OCI-LY7 (cell line): Measurements from ENCODE around the gene ACTG2. TPM values are rescaled to one million over a fixed set of nuclear protein-coding genes. Genes with fewer than 3 reads are reported as not detected.
A peak's percentile ranks its signal among the peaks of the same experiment; 100 is the strongest.

Source experiments
- Bru-seq: library from RNA; stranded (reverse); fragments of 400-500 nt; gene quantifications from one replicate; lab custom pipeline; 2021; lab: Mats Ljungman, UMichigan
- BruChase-seq, 2 experiments: library from RNA; stranded (reverse); fragments of 400-500 nt; gene quantifications; one replicate each; lab custom pipeline; 2021; lab: Mats Ljungman, UMichigan
- BruUV-seq: library from RNA; stranded (reverse); fragments of 400-500 nt; replicated peaks from 2 replicates; lab custom pipeline; 2021; lab: Mats Ljungman, UMichigan
- CTCF ChIA-PET: fragments of 300-600 bp; sonication (Branson Sonifier 250); formaldehyde crosslinking; loops from one replicate; lab custom pipeline; 2022; ENCODE audit warnings: antibody characterized with exemption; ENCODE audit not compliant: unreplicated experiment; lab: Charles Lee
- POLR2A ChIA-PET: fragments of 300-600 bp; sonication (Branson Sonifier 250); formaldehyde crosslinking; loops from one replicate; lab custom pipeline; 2022; ENCODE audit warnings: antibody characterized with exemption; lab: Charles Lee
- DNase-seq: peaks from one replicate; pipeline ENCODE4 v3.0.0-alpha.2; 2015; ENCODE audit warnings: low spot score
- H2AFZ ChIP-seq: fragments of 200-600 bp; sonication (generic), shearing (Covaris generic); 2 replicates; pipeline ENCODE4 v1.6.1; 2014; ENCODE audit warnings: mild to moderate bottlenecking, antibody characterized with exemption, low read length, moderate library complexity
- H3K27ac ChIP-seq: fragments of 200-600 bp; sonication (generic); 2 replicates; pipeline ENCODE4 v1.5.1; 2014; ENCODE audit warnings: mixed run types, low read depth, mild to moderate bottlenecking, moderate library complexity, low read length, inconsistent platforms; ENCODE audit not compliant: poor library complexity, severe bottlenecking
- H3K36me3 ChIP-seq: fragments of 200-600 bp; sonication (generic); 2 replicates; pipeline ENCODE4 v1.6.1; 2014; ENCODE audit warnings: mild to moderate bottlenecking, antibody characterized with exemption, low read length, moderate library complexity, mixed read lengths; ENCODE audit not compliant: insufficient read depth
- H3K4me1 ChIP-seq: fragments of 200-600 bp; sonication (generic); 2 replicates; pipeline ENCODE4 v1.5.1; 2014; ENCODE audit warnings: mild to moderate bottlenecking, low read length; ENCODE audit not compliant: insufficient read depth, poor library complexity, severe bottlenecking
- H3K4me2 ChIP-seq: fragments of 200-600 bp; sonication (generic); 2 replicates; pipeline ENCODE4 v1.6.1; 2014; ENCODE audit warnings: mild to moderate bottlenecking, low read length
- H3K4me3 ChIP-seq: fragments of 200-600 bp; sonication (generic); 2 replicates; pipeline ENCODE4 v1.5.1; 2014; ENCODE audit warnings: mild to moderate bottlenecking, low read depth, low read length; ENCODE audit not compliant: poor library complexity, severe bottlenecking
- H3K79me2 ChIP-seq: fragments of 200-600 bp; sonication (generic); 2 replicates; pipeline ENCODE4 v1.6.1; 2016; ENCODE audit warnings: low read depth, mild to moderate bottlenecking, low read length, moderate library complexity, mixed read lengths; ENCODE audit not compliant: insufficient read depth
- H3K9me2 ChIP-seq: fragments of 200-600 bp; sonication (generic); 2 replicates; pipeline ENCODE4 v1.6.1; 2016; ENCODE audit warnings: mild to moderate bottlenecking, low read length, mixed read lengths; ENCODE audit not compliant: insufficient read depth
- H3K9me3 ChIP-seq: fragments of 200-600 bp; sonication (generic); 2 replicates; pipeline ENCODE4 v1.6.1; 2014; ENCODE audit warnings: mild to moderate bottlenecking, mixed run types, low read length, mixed read lengths
- H4K20me1 ChIP-seq: fragments of 200-600 bp; sonication (generic); 2 replicates; pipeline ENCODE4 v1.6.1; 2014; ENCODE audit warnings: mild to moderate bottlenecking, antibody characterized with exemption, low read length, moderate library complexity, mixed read lengths; ENCODE audit not compliant: insufficient read depth
- CTCF ChIP-seq: fragments of 200-600 bp; sonication (generic); conservative IDR thresholded peaks from 2 replicates; pipeline ENCODE4 v1.5.1; 2014; ENCODE audit warnings: mild to moderate bottlenecking, antibody characterized with exemption, low read length, moderate library complexity, mixed read lengths
- EZH2phosphoT487 ChIP-seq: fragments of 200-600 bp; sonication (generic); IDR thresholded peaks from 2 replicates; pipeline ENCODE4 v1.6.1; 2018; ENCODE audit warnings: low read depth, borderline replicate concordance, mild to moderate bottlenecking, mixed run types, antibody characterized with exemption, low read length, moderate library complexity, mixed read lengths
- intact Hi-C: fragments of 100-400 bp; cut with micrococcal nuclease; formaldehyde crosslinking; loops from one replicate; pipeline ENCODE4 v1.10.0; 2022; ENCODE audit not compliant: unreplicated experiment
- long read RNA-seq: library from polyadenylated mRNA; stranded (forward); transcript quantifications from one replicate; pipeline ENCODE4 v2.0.0, GENCODE V29; 2022
- total RNA-seq, 2 experiments: library from RNA; depleted of rRNA in 1 of 2; stranded (reverse); fragments of >200 nt in 1 of 2; shearing (Covaris generic) in 1 of 2; gene quantifications; 2 replicates each; pipeline ENCODE4 v1.2.3, GENCODE V29; 2014 to 2022

The ACTG2 gene
- total RNA-seq (2014; rRNA removed; shearing (Covaris generic)) (not detected in 2 replicates), total RNA-seq (2022) (not detected in 2 replicates), Bru-seq, nascent RNA (percentile 0 among the genes with signal in this experiment), BruChase-seq, experiment 1, labeled RNA remaining after a 6-hour chase (not detected), BruChase-seq, experiment 2, labeled RNA remaining after a 2-hour chase (not detected)
- long read RNA-seq, result 0 reads

GRCh38 chr2:73892631-73893329 lies at the start of gene ACTG2:
TSS of gene ACTG2 (plus strand) at chr2:73893008. CDS start at chr2:73901312, 8,304 bp downstream.
- Histone ChIP-seq H2AFZ (no peak within 1 kb of the TSS), H3K79me2 (no peaks in the 10 kb centered on the region), H3K36me3 (no peaks in the 10 kb centered on the region), H3K4me2 (no peak within 1 kb of the TSS), H3K4me3 (no peak within 1 kb of the TSS), H3K9me2 (no peaks in the 10 kb centered on the region), H3K27ac (no peak within 1 kb of the TSS), H3K9me3 (no peaks in the 10 kb centered on the region), H4K20me1 (no peaks in the 10 kb centered on the region), H3K4me1 (no peaks in the 10 kb centered on the region)
- no peak for DNase-seq
- ChIA-PET POLR2A (no interaction called here), CTCF (no interaction called here)
- TF ChIP-seq EZH2phosphoT487 (no peak), CTCF (no peak)
- BruUV-seq, result no TSS peak
- intact Hi-C loops, result no loop called here

- no peaks in the 10 kb centered on the region for H3K79me2 ChIP-seq
- ChIA-PET POLR2A (no interaction called here), CTCF (no interaction called here)
- H3K9me2 ChIP-seq, result no peaks in the 10 kb centered on the region
- no peaks in the 10 kb centered on the region for H3K9me3 ChIP-seq
- DNase-seq, result no peak
- peaks cover 85% of the 10 kb centered on the region for H3K36me3 ChIP-seq
- H3K4me2 ChIP-seq, result no peak overlapping the region
- no peaks in the 10 kb centered on the region for H3K4me1 ChIP-seq
- no peak overlapping the region for H3K4me3 ChIP-seq
- no peak for TF ChIP-seq EZH2phosphoT487
- no peak for TF ChIP-seq CTCF
- BruUV-seq, result no TSS peak
- no peaks in the 10 kb centered on the region for H4K20me1 ChIP-seq
- no peak overlapping the region for H3K27ac ChIP-seq
- intact Hi-C loops, result no loop called here
- H2AFZ ChIP-seq, result no peak overlapping the region
Measured at GRCh38 chr2:73844087-73844486, 48.7 kb upstream of the ACTG2 start.

- ChIA-PET CTCF (no interaction called here), POLR2A (interaction anchor here (1.0 kb wide), 1 partner anchor 8 kb away, joined by 5 read pairs; no protein-coding TSS in a partner anchor)
- no peak overlapping the region for H3K4me3 ChIP-seq
- TF ChIP-seq CTCF, result no peak
- TF ChIP-seq EZH2phosphoT487, result no peak
- H2AFZ ChIP-seq, result no peak overlapping the region
- BruUV-seq, result no TSS peak
- no peak overlapping the region for H3K27ac ChIP-seq
- H3K4me2 ChIP-seq, result no peak overlapping the region
- intact Hi-C loops, result no loop called here
- no peak for DNase-seq
- no peaks in the 10 kb centered on the region for H3K9me2 ChIP-seq
- H4K20me1 ChIP-seq, result no peaks in the 10 kb centered on the region
- no peaks in the 10 kb centered on the region for H3K79me2 ChIP-seq
- H3K9me3 ChIP-seq, result no peaks in the 10 kb centered on the region
- no peaks in the 10 kb centered on the region for H3K4me1 ChIP-seq
- H3K36me3 ChIP-seq, result peaks cover 95% of the 10 kb centered on the region
Measured at GRCh38 chr2:73850009-73850408, 42.8 kb upstream of the ACTG2 start.
